HepG2 (cell line): Measurements from ENCODE around the gene ABHD18. TPM values are rescaled to one million over a fixed set of nuclear protein-coding genes. Genes with fewer than 3 reads are reported as not detected.

Source experiments
- BATF2 ChIP-seq: sonication (generic); formaldehyde crosslinking; IDR thresholded peaks from 2 replicates; pipeline ENCODE4 v1.8.0; 2022; ENCODE audit warnings: mild to moderate bottlenecking, missing genetic modification reagents, moderate library complexity
- CBX5 ChIP-seq: sonication (generic); formaldehyde crosslinking; IDR thresholded peaks from 2 replicates; pipeline ENCODE4 v1.4.0; 2020; ENCODE audit warnings: missing genetic modification reagents, borderline replicate concordance
- EHMT2 ChIP-seq: fragments of 200-600 bp; sonication (generic); IDR thresholded peaks from 2 replicates; pipeline ENCODE4 v1.7.0; 2017; ENCODE audit warnings: antibody characterized with exemption, low read depth, low read length, borderline replicate concordance
- EP300 ChIP-seq, 3 experiments: sonication (generic) in 1 of 3; formaldehyde crosslinking in 1 of 3; IDR thresholded peaks; 2 replicates each; pipeline versions ENCODE4 v1.5.1 to v1.6.1; 2011 to 2020; ENCODE audit warnings: low read depth in 2 of 3, low read length in 2 of 3, borderline replicate concordance in 1 of 3, improper control_type of control experiment in 1 of 3, mild to moderate bottlenecking in 1 of 3, missing genetic modification reagents in 1 of 3, moderate library complexity in 1 of 3
- EZH2 ChIP-seq: conservative IDR thresholded peaks from 2 replicates; pipeline ENCODE4 v1.6.1; 2012; ENCODE audit warnings: mild to moderate bottlenecking, low read depth, low read length, moderate library complexity
- FOXO1 ChIP-seq: sonication (generic); formaldehyde crosslinking; IDR thresholded peaks from 2 replicates; pipeline ENCODE4 v1.4.0; 2020; ENCODE audit warnings: missing genetic modification reagents
- HMG20B ChIP-seq: conservative IDR thresholded peaks from 2 replicates; pipeline ENCODE4 v1.6.1; 2016; ENCODE audit warnings: missing genetic modification reagents, missing compliant biosample characterization
- ISL2 ChIP-seq: sonication (generic); formaldehyde crosslinking; IDR thresholded peaks from 2 replicates; pipeline ENCODE4 v1.5.0; 2020; ENCODE audit warnings: missing genetic modification reagents
- JUNB ChIP-seq: sonication (generic); formaldehyde crosslinking; IDR thresholded peaks from 2 replicates; pipeline ENCODE4 v1.8.0; 2022; ENCODE audit warnings: missing genetic modification reagents, mild to moderate bottlenecking, borderline replicate concordance
- MED13 ChIP-seq: sonication (generic); formaldehyde crosslinking; IDR thresholded peaks from 2 replicates; pipeline ENCODE4 v1.5.0; 2020; ENCODE audit warnings: missing genetic modification reagents
- NKX3-1 ChIP-seq: sonication (generic); formaldehyde crosslinking; IDR thresholded peaks from 2 replicates; pipeline ENCODE4 v1.5.0; 2020; ENCODE audit warnings: missing genetic modification reagents
- POGZ ChIP-seq: sonication (generic); formaldehyde crosslinking; IDR thresholded peaks from 2 replicates; pipeline ENCODE4 v1.4.0; 2020; ENCODE audit warnings: mild to moderate bottlenecking, missing genetic modification reagents
- RCOR2 ChIP-seq: IDR thresholded peaks from 2 replicates; pipeline ENCODE4 v1.6.1; 2016; ENCODE audit warnings: missing biosample characterization, missing genetic modification reagents
- SYNCRIP ChIP-seq: fragments of 200-400 bp; formaldehyde crosslinking; IDR thresholded peaks from 2 replicates; pipeline ENCODE4 v1.6.1; 2018; ENCODE audit warnings: mild to moderate bottlenecking, low read depth, low read length; ENCODE audit not compliant: insufficient read depth
- ZFY ChIP-seq: sonication (generic); formaldehyde crosslinking; IDR thresholded peaks from 2 replicates; pipeline ENCODE4 v1.4.0; 2020; ENCODE audit warnings: missing genetic modification reagents
- ZNF282 ChIP-seq: fragments of 450-650 bp; IDR thresholded peaks from 2 replicates; pipeline ENCODE4 v1.6.1; 2018; ENCODE audit not compliant: partially characterized antibody
- ZNF709 ChIP-seq: sonication (generic); formaldehyde crosslinking; IDR thresholded peaks from 2 replicates; pipeline ENCODE4 v1.5.0; 2020; ENCODE audit warnings: mild to moderate bottlenecking, missing genetic modification reagents
- ZNF720 ChIP-seq: sonication (generic); formaldehyde crosslinking; IDR thresholded peaks from 2 replicates; pipeline ENCODE4 v1.4.0; 2020; ENCODE audit warnings: missing genetic modification reagents
- ZNF770 ChIP-seq: sonication (generic); formaldehyde crosslinking; IDR thresholded peaks from 2 replicates; pipeline ENCODE4 v1.5.0; 2020; ENCODE audit warnings: mild to moderate bottlenecking, missing genetic modification reagents
- polyA plus RNA-seq, 8 experiments: library from polyadenylated mRNA; depleted of rRNA in 3 of 8; stranded (reverse) in 7 of 8; unstranded in 1 of 8; fragments of >200 nt; fragmentation: Illumina TruSeq in 4 of 8; extraction: Trizol in 4 of 8; gene quantifications; 2 replicates each; pipeline versions ENCODE4 v1.2.1 to v1.2.3, GENCODE V29; 2011 to 2016; ENCODE audit warnings: low read depth in 4 of 8, missing spikeins in 1 of 8, mixed read lengths in 1 of 8; ENCODE audit not compliant: insufficient read depth in 1 of 8
- total RNA-seq, 5 experiments: library from RNA; depleted of rRNA; stranded (reverse); fragments of >200 nt; fragmentation: Illumina TruSeq; extraction: Trizol; gene quantifications; 2 replicates each; pipeline ENCODE4 v1.2.3, GENCODE V29; 2016; ENCODE audit warnings: low read depth in 1 of 5
- TF ChIP-seq, protein P1 (sequence below): sonication (generic); formaldehyde crosslinking; IDR thresholded peaks from 2 replicates; pipeline ENCODE4 v1.9.0; 2021; ENCODE audit warnings: missing genetic modification reagents, borderline replicate concordance
- TF ChIP-seq, protein P2 (sequence below): sonication (generic); formaldehyde crosslinking; IDR thresholded peaks from 2 replicates; pipeline ENCODE4 v1.8.0; 2022; ENCODE audit warnings: missing genetic modification reagents, low read depth, mild to moderate bottlenecking, borderline replicate concordance
- TF ChIP-seq, protein P3 (sequence below): sonication (generic); formaldehyde crosslinking; IDR thresholded peaks from 2 replicates; pipeline ENCODE4 v1.4.0; 2020; ENCODE audit warnings: missing genetic modification reagents

The ABHD18 gene
- total and polyA plus RNA-seq, 2 of the 13 experiments (the other 11 are each of a cell fraction or from before 2014, with no cell fraction given), result 5.5 to 16.3 TPM

DNA sequence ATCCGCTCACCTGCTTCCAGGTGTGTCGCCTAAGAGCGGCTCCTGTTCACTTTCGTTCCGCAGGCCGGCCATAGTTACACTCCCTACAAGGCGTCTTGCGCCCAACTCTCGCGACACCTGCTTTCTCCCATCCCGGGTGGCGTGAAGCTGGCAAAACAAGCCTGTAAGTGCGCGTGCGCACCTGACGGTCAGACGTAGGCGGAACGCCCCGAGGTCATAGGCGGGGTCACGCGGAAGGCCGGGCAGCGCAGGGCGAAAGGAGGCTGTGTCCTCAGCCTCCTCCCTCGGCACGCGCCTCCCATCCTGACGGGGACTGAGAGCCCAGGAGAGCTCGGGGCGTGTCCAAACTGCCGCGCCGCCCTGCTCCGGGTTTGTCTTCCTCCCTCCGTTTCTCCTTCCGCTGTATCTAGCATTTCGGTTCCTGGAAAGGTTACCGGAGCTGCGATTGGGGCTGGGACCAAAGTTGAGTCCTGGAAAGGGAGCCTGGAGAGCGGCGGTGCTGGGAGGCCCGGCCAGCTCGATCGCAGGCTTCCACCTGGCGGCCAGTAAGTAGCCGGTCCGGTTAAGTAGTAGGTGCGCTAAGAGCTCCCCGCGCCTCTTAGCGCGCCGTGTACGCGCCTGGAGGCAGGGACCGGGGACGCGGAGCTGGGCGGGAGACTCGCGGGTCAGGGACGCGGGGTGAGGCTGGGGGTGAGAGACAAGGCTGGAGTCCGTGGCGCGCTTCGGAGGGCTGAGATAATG, at the start of gene ABHD18, which contains the start of gene MFSD8 (continued):
- TF ChIP-seq, protein P1, sequence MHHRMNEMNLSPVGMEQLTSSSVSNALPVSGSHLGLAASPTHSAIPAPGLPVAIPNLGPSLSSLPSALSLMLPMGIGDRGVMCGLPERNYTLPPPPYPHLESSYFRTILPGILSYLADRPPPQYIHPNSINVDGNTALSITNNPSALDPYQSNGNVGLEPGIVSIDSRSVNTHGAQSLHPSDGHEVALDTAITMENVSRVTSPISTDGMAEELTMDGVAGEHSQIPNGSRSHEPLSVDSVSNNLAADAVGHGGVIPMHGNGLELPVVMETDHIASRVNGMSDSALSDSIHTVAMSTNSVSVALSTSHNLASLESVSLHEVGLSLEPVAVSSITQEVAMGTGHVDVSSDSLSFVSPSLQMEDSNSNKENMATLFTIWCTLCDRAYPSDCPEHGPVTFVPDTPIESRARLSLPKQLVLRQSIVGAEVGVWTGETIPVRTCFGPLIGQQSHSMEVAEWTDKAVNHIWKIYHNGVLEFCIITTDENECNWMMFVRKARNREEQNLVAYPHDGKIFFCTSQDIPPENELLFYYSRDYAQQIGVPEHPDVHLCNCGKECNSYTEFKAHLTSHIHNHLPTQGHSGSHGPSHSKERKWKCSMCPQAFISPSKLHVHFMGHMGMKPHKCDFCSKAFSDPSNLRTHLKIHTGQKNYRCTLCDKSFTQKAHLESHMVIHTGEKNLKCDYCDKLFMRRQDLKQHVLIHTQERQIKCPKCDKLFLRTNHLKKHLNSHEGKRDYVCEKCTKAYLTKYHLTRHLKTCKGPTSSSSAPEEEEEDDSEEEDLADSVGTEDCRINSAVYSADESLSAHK (CRISPR knock-in tag), result no peak
- TF ChIP-seq RCOR2 (CRISPR knock-in tag) (no peak), ISL2 (peak; percentile 67; the same call in 1 of the 2 replicates), BATF2 (CRISPR knock-in tag) (peak; percentile 76; the same call in 1 of the 2 replicates), ZNF709 (CRISPR knock-in tag) (peak; percentile 90; the same call in 1 of the 2 replicates), POGZ (CRISPR knock-in tag) (peak; percentile 98), EHMT2 (no peak), ZNF770 (CRISPR knock-in tag) (peak; percentile 100), FOXO1 (CRISPR knock-in tag) (peak; percentile 37; the same call in 1 of the 2 replicates), CBX5 (CRISPR knock-in tag) (no peak; the same call in 1 of the 2 replicates), EZH2 (no peak), ZNF282 (no peak), EP300 (IDR thresholded peaks at IDR 0.05; ENCODE audit: low read depth in 2 of 2, low read length in 2 of 2) (no peak), EP300 (CRISPR knock-in tag; IDR thresholded peaks at IDR 0.05; ENCODE audit: borderline replicate concordance) (no peak), ZNF720 (CRISPR knock-in tag) (no peak), JUNB (CRISPR knock-in tag) (no peak), HMG20B (CRISPR knock-in tag) (no peak), MED13 (CRISPR knock-in tag) (no peak), SYNCRIP (no peak), ZFY (CRISPR knock-in tag) (peak; percentile 71), NKX3-1 (CRISPR knock-in tag) (no peak)
- TF ChIP-seq, protein P2, sequence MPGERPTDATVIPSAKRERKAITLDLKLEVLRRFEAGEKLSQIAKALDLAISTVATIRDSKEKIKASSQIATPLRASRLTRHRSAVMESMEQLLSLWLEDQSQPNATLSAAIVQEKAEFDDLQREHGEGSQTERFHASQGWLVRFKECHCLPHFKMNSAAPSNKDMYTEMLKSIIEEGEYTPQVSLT, result no peak
- TF ChIP-seq, protein P3, sequence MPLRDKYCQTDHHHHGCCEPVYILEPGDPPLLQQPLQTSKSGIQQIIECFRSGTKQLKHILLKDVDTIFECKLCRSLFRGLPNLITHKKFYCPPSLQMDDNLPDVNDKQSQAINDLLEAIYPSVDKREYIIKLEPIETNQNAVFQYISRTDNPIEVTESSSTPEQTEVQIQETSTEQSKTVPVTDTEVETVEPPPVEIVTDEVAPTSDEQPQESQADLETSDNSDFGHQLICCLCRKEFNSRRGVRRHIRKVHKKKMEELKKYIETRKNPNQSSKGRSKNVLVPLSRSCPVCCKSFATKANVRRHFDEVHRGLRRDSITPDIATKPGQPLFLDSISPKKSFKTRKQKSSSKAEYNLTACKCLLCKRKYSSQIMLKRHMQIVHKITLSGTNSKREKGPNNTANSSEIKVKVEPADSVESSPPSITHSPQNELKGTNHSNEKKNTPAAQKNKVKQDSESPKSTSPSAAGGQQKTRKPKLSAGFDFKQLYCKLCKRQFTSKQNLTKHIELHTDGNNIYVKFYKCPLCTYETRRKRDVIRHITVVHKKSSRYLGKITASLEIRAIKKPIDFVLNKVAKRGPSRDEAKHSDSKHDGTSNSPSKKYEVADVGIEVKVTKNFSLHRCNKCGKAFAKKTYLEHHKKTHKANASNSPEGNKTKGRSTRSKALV (CRISPR knock-in tag), result peak; percentile 76
